ENCODE data around the gene VMA21. TPM values are rescaled to one million over a fixed set of nuclear protein-coding genes. Genes with fewer than 3 reads are reported as not detected.

Gene VMA21
- total and polyA plus RNA-seq, 2 donors (not counting 3 experiments of a cell fraction or from before 2014, with no cell fraction given) = 12.7 to 34.2 TPM

DNA sequence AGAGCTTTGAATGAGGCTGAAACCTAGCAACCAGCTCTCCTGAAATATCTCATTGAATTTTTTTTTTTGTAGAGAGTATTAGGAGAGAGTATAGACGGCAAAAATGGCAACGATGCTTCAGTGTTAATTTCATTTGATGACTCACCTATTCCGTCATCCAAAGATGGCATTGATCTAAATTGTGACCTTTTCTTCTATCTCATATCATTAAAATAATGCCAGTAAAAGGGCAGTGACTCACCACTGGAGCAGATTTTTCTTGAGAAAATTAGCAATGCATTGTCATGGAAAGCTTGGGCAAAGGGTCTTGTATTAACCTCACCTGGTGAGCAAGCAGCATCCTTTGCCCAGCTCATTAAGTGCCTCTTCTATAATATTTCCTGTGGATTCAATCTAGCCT, 19.6 kb downstream of the VMA21 start:
- no peak overlapping the region for H3K27ac ChIP-seq (ENCODE audit: insufficient read depth, low read depth, low read length)
- ChIA-PET CTCF (no interaction called here), POLR2A (no interaction called here)
- H3K4me2 ChIP-seq (ENCODE audit: insufficient read depth, low read length) = no peak overlapping the region
- TF ChIP-seq POLR2AphosphoS5 (IDR thresholded peaks at IDR 0.05; ENCODE audit: insufficient read depth, low read depth, low read length) = no peak
- no peak for TF ChIP-seq POLR2A (IDR thresholded peaks at IDR 0.05; ENCODE audit: low read depth, low read length)
- TF ChIP-seq GATA2 (IDR thresholded peaks at IDR 0.05; ENCODE audit: insufficient read depth, insufficient read length, low read depth, low read length) = no peak
- TF ChIP-seq, protein P1, sequence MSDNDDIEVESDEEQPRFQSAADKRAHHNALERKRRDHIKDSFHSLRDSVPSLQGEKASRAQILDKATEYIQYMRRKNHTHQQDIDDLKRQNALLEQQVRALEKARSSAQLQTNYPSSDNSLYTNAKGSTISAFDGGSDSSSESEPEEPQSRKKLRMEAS (IDR thresholded peaks at IDR 0.05; ENCODE audit: insufficient read depth, insufficient read length) = no peak
- no peak for TF ChIP-seq EZH2 (IDR thresholded peaks at IDR 0.05; ENCODE audit: borderline replicate concordance, low read depth, low read length, severe bottlenecking)
- TF ChIP-seq MYC (IDR thresholded peaks at IDR 0.05; ENCODE audit: low read depth, low read length) = no peak
- TF ChIP-seq FOS (IDR thresholded peaks at IDR 0.05; ENCODE audit: borderline replicate concordance, insufficient read depth, low read length) = no peak
- intact Hi-C loops (cut with micrococcal nuclease) = no loop called here
- no peaks in the 10 kb centered on the region for H4K20me1 ChIP-seq (replicated peaks; ENCODE audit: control insufficient read depth, extremely low read depth, insufficient read depth, low read length)
- dilution Hi-C loops (cut with MboI; ENCODE audit: extremely low pct_ligation_motif_present, low sequenced_read_pairs) = no loop called here
- no TSS peak for BruUV-seq (replicated peaks)
- H3K4me3 ChIP-seq (replicated peaks in 1 of 3; ENCODE audit: insufficient read depth in 1 of 3, low read depth in 1 of 3, low read length in 3 of 3) = no peak overlapping the region
- H3K9ac ChIP-seq (replicated peaks; ENCODE audit: extremely low read depth, insufficient read depth, low read length) = no peak overlapping the region
- no peaks in the 10 kb centered on the region for H3K79me2 ChIP-seq (ENCODE audit: control insufficient read depth, insufficient read depth, low read length)
- H3K27me3 ChIP-seq (ENCODE audit: control insufficient read depth in 2 of 2, insufficient read depth in 2 of 2, low read length in 2 of 2) = no peaks in the 10 kb centered on the region
- H2AFZ ChIP-seq (ENCODE audit: low read depth, low read length) = no peak overlapping the region
- FAIRE-seq (no peak), DNase-seq (ENCODE audit: low read depth, low spot score) (no peak)
- no peaks in the 10 kb centered on the region for H3K4me1 ChIP-seq (ENCODE audit: control insufficient read depth, extremely low read depth, insufficient read depth, low read length)
- no peaks in the 10 kb centered on the region for H3K36me3 ChIP-seq (ENCODE audit: control insufficient read depth in 2 of 2, extremely low read depth in 1 of 2, insufficient read depth in 2 of 2, low read length in 2 of 2)
- no peaks in the 10 kb centered on the region for H3K9me1 ChIP-seq (replicated peaks; ENCODE audit: control insufficient read depth, extremely low read depth, insufficient read depth, low read length)
- no peaks in the 10 kb centered on the region for H3K9me3 ChIP-seq (replicated peaks; ENCODE audit: control insufficient read depth, insufficient read depth, low read length)

GRCh38 chrX:151419782-151420181, 22.8 kb downstream of the VMA21 start:
- H4K20me1 ChIP-seq (replicated peaks; ENCODE audit: control insufficient read depth, extremely low read depth, insufficient read depth, low read length) = no peaks in the 10 kb centered on the region
- H3K9me1 ChIP-seq (replicated peaks; ENCODE audit: control insufficient read depth, extremely low read depth, insufficient read depth, low read length) = no peaks in the 10 kb centered on the region
- H3K9me3 ChIP-seq (replicated peaks; ENCODE audit: control insufficient read depth, insufficient read depth, low read length) = no peaks in the 10 kb centered on the region
- H3K4me2 ChIP-seq (ENCODE audit: insufficient read depth, low read length) = no peak overlapping the region
- no peak overlapping the region for H2AFZ ChIP-seq (ENCODE audit: low read depth, low read length)
- intact Hi-C loops (cut with micrococcal nuclease) (no loop called here), dilution Hi-C loops (cut with MboI; ENCODE audit: extremely low pct_ligation_motif_present, low sequenced_read_pairs) (no loop called here)
- no peak for DNase-seq (ENCODE audit: low read depth, low spot score)
- no peak overlapping the region for H3K27ac ChIP-seq (ENCODE audit: insufficient read depth, low read depth, low read length)
- H3K9ac ChIP-seq (replicated peaks; ENCODE audit: extremely low read depth, insufficient read depth, low read length) = no peak overlapping the region
- no TSS peak for BruUV-seq (replicated peaks)
- no peaks in the 10 kb centered on the region for H3K79me2 ChIP-seq (ENCODE audit: control insufficient read depth, insufficient read depth, low read length)
- CTCF ChIA-PET = no interaction called here
- POLR2A ChIA-PET = no interaction called here
- no peak for FAIRE-seq
- no peaks in the 10 kb centered on the region for H3K27me3 ChIP-seq (ENCODE audit: control insufficient read depth in 2 of 2, insufficient read depth in 2 of 2, low read length in 2 of 2)
- H3K36me3 ChIP-seq (ENCODE audit: control insufficient read depth in 2 of 2, extremely low read depth in 1 of 2, insufficient read depth in 2 of 2, low read length in 2 of 2) = no peaks in the 10 kb centered on the region
- H3K4me1 ChIP-seq (ENCODE audit: control insufficient read depth, extremely low read depth, insufficient read depth, low read length) = no peaks in the 10 kb centered on the region
- no peak overlapping the region for H3K4me3 ChIP-seq (replicated peaks in 1 of 3; ENCODE audit: insufficient read depth in 1 of 3, low read depth in 1 of 3, low read length in 3 of 3)
- no peak for TF ChIP-seq GATA2 (IDR thresholded peaks at IDR 0.05; ENCODE audit: insufficient read depth, insufficient read length, low read depth, low read length)
- TF ChIP-seq, protein P2, sequence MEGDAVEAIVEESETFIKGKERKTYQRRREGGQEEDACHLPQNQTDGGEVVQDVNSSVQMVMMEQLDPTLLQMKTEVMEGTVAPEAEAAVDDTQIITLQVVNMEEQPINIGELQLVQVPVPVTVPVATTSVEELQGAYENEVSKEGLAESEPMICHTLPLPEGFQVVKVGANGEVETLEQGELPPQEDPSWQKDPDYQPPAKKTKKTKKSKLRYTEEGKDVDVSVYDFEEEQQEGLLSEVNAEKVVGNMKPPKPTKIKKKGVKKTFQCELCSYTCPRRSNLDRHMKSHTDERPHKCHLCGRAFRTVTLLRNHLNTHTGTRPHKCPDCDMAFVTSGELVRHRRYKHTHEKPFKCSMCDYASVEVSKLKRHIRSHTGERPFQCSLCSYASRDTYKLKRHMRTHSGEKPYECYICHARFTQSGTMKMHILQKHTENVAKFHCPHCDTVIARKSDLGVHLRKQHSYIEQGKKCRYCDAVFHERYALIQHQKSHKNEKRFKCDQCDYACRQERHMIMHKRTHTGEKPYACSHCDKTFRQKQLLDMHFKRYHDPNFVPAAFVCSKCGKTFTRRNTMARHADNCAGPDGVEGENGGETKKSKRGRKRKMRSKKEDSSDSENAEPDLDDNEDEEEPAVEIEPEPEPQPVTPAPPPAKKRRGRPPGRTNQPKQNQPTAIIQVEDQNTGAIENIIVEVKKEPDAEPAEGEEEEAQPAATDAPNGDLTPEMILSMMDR (IDR thresholded peaks at IDR 0.05; ENCODE audit: extremely low read depth in 1 of 2, insufficient read depth in 1 of 2, low read depth in 1 of 2, low read length in 2 of 2) = no peak
- TF ChIP-seq, protein P1 (IDR thresholded peaks at IDR 0.05; ENCODE audit: insufficient read depth, insufficient read length) = no peak
